AG09319 (cell line): ENCODE data around the gene SLC2A13.
"Not testable (repeated sequence)": the region's sequence is repeated elsewhere in the genome, so short reads cannot be mapped to it uniquely, and the experiment has no call there.

ENCODE experiments used
- DNase-seq: peaks from one replicate; pipeline ENCODE4 v3.0.0-alpha.2; 2010; ENCODE audit warnings: low read depth; ENCODE audit errors: extremely low read depth
- CTCF ChIP-seq: IDR thresholded peaks from 2 replicates; pipeline ENCODE4 v1.5.1; 2011; ENCODE audit warnings: low read depth, mild to moderate bottlenecking, inconsistent platforms, low read length, moderate library complexity

The SLC2A13 gene

GRCh38 chr12:39931231-39931630 is 174.7 kb downstream of the SLC2A13 start:
- TF ChIP-seq CTCF, result no peak

GRCh38 chr12:39930101-39930500 is 175.8 kb downstream of the SLC2A13 start:
- no peak for TF ChIP-seq CTCF
- no peak for DNase-seq

More at GRCh38 chr12:39931231-39931630, 174.7 kb downstream of the SLC2A13 start:
- no peak for DNase-seq

- DNase-seq, result no peak
- no peak for TF ChIP-seq CTCF
These were observed 177.5 kb downstream of the SLC2A13 start for GRCh38 chr12:39928181-39928899.

- no peak for TF ChIP-seq CTCF
- no peak for DNase-seq
These were observed 182.5 kb downstream of the SLC2A13 start for GRCh38 chr12:39923364-39923763.

- not testable (repeated sequence) for DNase-seq
These were observed 183.3 kb downstream of the SLC2A13 start for GRCh38 chr12:39922598-39922997.

GRCh38 chr12:39920647-39921046 is 185.2 kb downstream of the SLC2A13 start:
- DNase-seq, result no peak

GRCh38 chr12:39920222-39920621 is 185.7 kb downstream of the SLC2A13 start:
- TF ChIP-seq CTCF, result no peak
- no peak for DNase-seq

More at GRCh38 chr12:39920647-39921046, 185.2 kb downstream of the SLC2A13 start:
- no peak for TF ChIP-seq CTCF

- no peak for TF ChIP-seq CTCF
- DNase-seq, result no peak
These were observed 186.1 kb downstream of the SLC2A13 start for GRCh38 chr12:39919790-39920189.
